Panc1 (cell line): ENCODE measurements around the gene GLI1. TPM values are rescaled to one million over a fixed set of nuclear protein-coding genes. Genes with fewer than 3 reads are reported as not detected.
"Not testable (repeated sequence)": the region's sequence is repeated elsewhere in the genome, so short reads cannot be mapped to it uniquely, and the experiment has no call there.

Experiments
- ATAC-seq: fragments of 200-7000 bp; cut with Tn5 transposase; 2 replicates; pipeline ENCODE4 v1.9.1; 2020; ENCODE audit warnings: mild to moderate bottlenecking, moderate library complexity
- BruUV-seq: library from RNA; stranded (reverse); fragments of 400-500 nt; replicated peaks from 2 replicates; lab custom pipeline; 2021; lab: Mats Ljungman, UMichigan
- CTCF ChIA-PET: fragments of 300-600 bp; sonication (Branson Sonifier 250); formaldehyde crosslinking; loops from one replicate; lab custom pipeline; 2022; ENCODE audit warnings: antibody characterized with exemption; lab: Charles Lee
- POLR2A ChIA-PET: fragments of 300-600 bp; sonication (Branson Sonifier 250); formaldehyde crosslinking; loops from one replicate; lab custom pipeline; 2022; ENCODE audit warnings: antibody characterized with exemption; lab: Charles Lee
- DNase-seq: peaks from one replicate; pipeline ENCODE4 v3.0.0-alpha.2; 2010; ENCODE audit warnings: low read depth, low spot score
- H3K27ac ChIP-seq: 2 replicates; pipeline ENCODE4 v1.5.1; 2011; ENCODE audit warnings: mild to moderate bottlenecking, low read length, inconsistent platforms
- H3K27me3 ChIP-seq: fragments of 200-500 bp; sonication (Bioruptor generic); 2 replicates; pipeline ENCODE4 v1.6.0; 2014; ENCODE audit warnings: low read length, inconsistent platforms; ENCODE audit not compliant: control insufficient read depth, insufficient read depth
- H3K36me3 ChIP-seq: fragments of 200-500 bp; sonication (Bioruptor generic); 2 replicates; pipeline ENCODE4 v1.5.1; 2014; ENCODE audit warnings: inconsistent platforms, mild to moderate bottlenecking, low read length, moderate library complexity; ENCODE audit not compliant: control insufficient read depth, insufficient read depth
- H3K4me1 ChIP-seq: 2 replicates; pipeline ENCODE4 v1.5.1; 2011; ENCODE audit warnings: inconsistent platforms, mild to moderate bottlenecking, low read length, moderate library complexity; ENCODE audit not compliant: control insufficient read depth, insufficient read depth
- H3K4me3 ChIP-seq, 2 experiments: 2 replicates each; pipeline ENCODE4 v1.5.1; 2011 to 2012; ENCODE audit warnings: low read depth in 2 of 2, low read length in 2 of 2, mild to moderate bottlenecking in 2 of 2, inconsistent platforms in 1 of 2, moderate library complexity in 1 of 2
- H3K9me3 ChIP-seq: fragments of 200-500 bp; sonication (Bioruptor generic); 2 replicates; pipeline ENCODE4 v1.5.1; 2014; ENCODE audit warnings: low read depth, mild to moderate bottlenecking, inconsistent platforms, low read length, moderate library complexity; ENCODE audit not compliant: control insufficient read depth, insufficient read depth
- POLR2AphosphoS5 ChIP-seq: IDR thresholded peaks from 2 replicates; pipeline ENCODE4 v1.6.1; 2012; ENCODE audit warnings: mild to moderate bottlenecking, low read depth, low read length, moderate library complexity
- SIN3A ChIP-seq: IDR thresholded peaks from 2 replicates; pipeline ENCODE4 v1.6.1; 2012; ENCODE audit warnings: low read depth, mild to moderate bottlenecking, low read length, moderate library complexity, borderline replicate concordance; ENCODE audit not compliant: insufficient read depth
- TCF7L2 ChIP-seq: IDR thresholded peaks from 2 replicates; pipeline ENCODE4 v1.6.1; 2011; ENCODE audit warnings: mild to moderate bottlenecking, low read depth, low read length, inconsistent platforms
- in situ Hi-C: cut with HindIII; loops from 2 replicates; pipeline ENCODE4 v1.10.0; 2016; ENCODE audit warnings: low sequenced_read_pairs, low pct_unique_long_range_greater_than_20kb
- intact Hi-C: fragments of 100-400 bp; cut with micrococcal nuclease; formaldehyde crosslinking; loops from one replicate; pipeline ENCODE4 v1.10.0; 2022; ENCODE audit not compliant: unreplicated experiment
- total RNA-seq: library from RNA; stranded (reverse); gene quantifications from one replicate; pipeline ENCODE4 v1.2.1, GENCODE V29; 2021; ENCODE audit not compliant: unreplicated experiment
- TF ChIP-seq, protein P1 (sequence below): fragments of 450-650 bp; IDR thresholded peaks from 2 replicates; pipeline ENCODE4 v1.5.1; 2017; ENCODE audit warnings: mild to moderate bottlenecking
- TF ChIP-seq, protein P2 (sequence below), 2 experiments: IDR thresholded peaks; 2 replicates each; pipeline ENCODE4 v1.6.1; 2011 to 2012; ENCODE audit warnings: low read depth in 2 of 2, control low read depth in 1 of 2, low read length in 1 of 2, mild to moderate bottlenecking in 1 of 2, moderate library complexity in 1 of 2; ENCODE audit not compliant: insufficient read depth in 1 of 2

GLI1 gene
- total RNA-seq, 1 experiment from 2014 or later: 6.5 TPM

DNA sequence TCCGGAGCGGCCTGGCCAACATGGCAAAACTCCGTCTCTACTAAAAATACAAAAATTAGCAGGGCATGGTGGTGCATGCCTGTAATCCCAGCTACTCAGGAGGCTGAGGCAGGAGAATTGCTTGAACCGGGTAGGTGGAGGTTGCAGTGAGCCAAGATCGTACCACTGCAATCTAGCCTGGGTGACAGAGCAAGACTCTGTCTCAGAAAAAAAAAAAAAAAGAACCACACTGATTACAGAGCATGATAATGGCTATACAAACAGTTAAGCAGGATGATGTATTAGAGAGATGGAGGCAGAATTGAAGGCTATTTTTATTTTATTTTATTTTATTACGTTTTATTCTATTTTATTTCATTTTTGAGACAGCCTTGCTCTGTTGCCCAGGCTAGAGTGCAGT lies 15.2 kb upstream of the GLI1 start:
- DNase-seq, H3K27me3 ChIP-seq, H3K27ac ChIP-seq, H3K36me3 ChIP-seq, intact Hi-C loops, in situ Hi-C loops, H3K4me3 ChIP-seq, H3K9me3 ChIP-seq, H3K4me1 ChIP-seq, BruUV-seq, POLR2A ChIA-PET, CTCF ChIA-PET, ATAC-seq: not testable (repeated sequence)

DNA sequence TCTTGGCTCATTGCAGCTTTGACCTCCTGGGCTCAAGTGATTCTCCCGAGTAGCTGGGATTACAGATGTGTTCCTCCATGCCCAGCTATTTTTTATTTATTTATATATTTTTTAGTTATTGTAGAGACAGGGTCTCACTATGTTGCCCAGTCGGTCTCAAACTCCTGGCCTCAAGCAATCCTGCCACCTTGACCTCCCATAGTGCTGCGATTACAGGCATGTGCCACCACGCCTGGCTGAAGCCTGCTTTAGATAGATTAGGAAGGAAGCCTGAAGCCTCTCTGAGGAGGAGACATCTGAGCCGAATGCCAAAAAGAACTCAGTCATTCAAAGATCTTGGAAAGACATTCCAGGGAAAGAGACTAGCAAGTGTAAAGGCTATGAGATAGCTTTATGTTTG lies 14.8 kb upstream of the GLI1 start:
- TF ChIP-seq POLR2AphosphoS5: no peak
- TF ChIP-seq TCF7L2: no peak
- TF ChIP-seq SIN3A: no peak
- TF ChIP-seq, protein P1, sequence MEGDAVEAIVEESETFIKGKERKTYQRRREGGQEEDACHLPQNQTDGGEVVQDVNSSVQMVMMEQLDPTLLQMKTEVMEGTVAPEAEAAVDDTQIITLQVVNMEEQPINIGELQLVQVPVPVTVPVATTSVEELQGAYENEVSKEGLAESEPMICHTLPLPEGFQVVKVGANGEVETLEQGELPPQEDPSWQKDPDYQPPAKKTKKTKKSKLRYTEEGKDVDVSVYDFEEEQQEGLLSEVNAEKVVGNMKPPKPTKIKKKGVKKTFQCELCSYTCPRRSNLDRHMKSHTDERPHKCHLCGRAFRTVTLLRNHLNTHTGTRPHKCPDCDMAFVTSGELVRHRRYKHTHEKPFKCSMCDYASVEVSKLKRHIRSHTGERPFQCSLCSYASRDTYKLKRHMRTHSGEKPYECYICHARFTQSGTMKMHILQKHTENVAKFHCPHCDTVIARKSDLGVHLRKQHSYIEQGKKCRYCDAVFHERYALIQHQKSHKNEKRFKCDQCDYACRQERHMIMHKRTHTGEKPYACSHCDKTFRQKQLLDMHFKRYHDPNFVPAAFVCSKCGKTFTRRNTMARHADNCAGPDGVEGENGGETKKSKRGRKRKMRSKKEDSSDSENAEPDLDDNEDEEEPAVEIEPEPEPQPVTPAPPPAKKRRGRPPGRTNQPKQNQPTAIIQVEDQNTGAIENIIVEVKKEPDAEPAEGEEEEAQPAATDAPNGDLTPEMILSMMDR: no peak
- TF ChIP-seq, protein P2, sequence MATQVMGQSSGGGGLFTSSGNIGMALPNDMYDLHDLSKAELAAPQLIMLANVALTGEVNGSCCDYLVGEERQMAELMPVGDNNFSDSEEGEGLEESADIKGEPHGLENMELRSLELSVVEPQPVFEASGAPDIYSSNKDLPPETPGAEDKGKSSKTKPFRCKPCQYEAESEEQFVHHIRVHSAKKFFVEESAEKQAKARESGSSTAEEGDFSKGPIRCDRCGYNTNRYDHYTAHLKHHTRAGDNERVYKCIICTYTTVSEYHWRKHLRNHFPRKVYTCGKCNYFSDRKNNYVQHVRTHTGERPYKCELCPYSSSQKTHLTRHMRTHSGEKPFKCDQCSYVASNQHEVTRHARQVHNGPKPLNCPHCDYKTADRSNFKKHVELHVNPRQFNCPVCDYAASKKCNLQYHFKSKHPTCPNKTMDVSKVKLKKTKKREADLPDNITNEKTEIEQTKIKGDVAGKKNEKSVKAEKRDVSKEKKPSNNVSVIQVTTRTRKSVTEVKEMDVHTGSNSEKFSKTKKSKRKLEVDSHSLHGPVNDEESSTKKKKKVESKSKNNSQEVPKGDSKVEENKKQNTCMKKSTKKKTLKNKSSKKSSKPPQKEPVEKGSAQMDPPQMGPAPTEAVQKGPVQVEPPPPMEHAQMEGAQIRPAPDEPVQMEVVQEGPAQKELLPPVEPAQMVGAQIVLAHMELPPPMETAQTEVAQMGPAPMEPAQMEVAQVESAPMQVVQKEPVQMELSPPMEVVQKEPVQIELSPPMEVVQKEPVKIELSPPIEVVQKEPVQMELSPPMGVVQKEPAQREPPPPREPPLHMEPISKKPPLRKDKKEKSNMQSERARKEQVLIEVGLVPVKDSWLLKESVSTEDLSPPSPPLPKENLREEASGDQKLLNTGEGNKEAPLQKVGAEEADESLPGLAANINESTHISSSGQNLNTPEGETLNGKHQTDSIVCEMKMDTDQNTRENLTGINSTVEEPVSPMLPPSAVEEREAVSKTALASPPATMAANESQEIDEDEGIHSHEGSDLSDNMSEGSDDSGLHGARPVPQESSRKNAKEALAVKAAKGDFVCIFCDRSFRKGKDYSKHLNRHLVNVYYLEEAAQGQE (IDR thresholded peaks at IDR 0.05; ENCODE audit: insufficient read depth in 1 of 2, low read depth in 2 of 2, low read length in 1 of 2): no peak
- Histone ChIP-seq H3K36me3 (no peaks in the 10 kb centered on the region), H3K4me3 (no peak overlapping the region), H3K4me1 (no peaks in the 10 kb centered on the region), H3K27ac (no peak overlapping the region), H3K9me3 (no peaks in the 10 kb centered on the region), H3K27me3 (no peaks in the 10 kb centered on the region)
- in situ Hi-C loops (no loop called here), intact Hi-C loops (no loop called here)
- no TSS peak for BruUV-seq
- no peak for ATAC-seq
- DNase-seq: no peak
- ChIA-PET POLR2A (no interaction called here), CTCF (no interaction called here)

DNA sequence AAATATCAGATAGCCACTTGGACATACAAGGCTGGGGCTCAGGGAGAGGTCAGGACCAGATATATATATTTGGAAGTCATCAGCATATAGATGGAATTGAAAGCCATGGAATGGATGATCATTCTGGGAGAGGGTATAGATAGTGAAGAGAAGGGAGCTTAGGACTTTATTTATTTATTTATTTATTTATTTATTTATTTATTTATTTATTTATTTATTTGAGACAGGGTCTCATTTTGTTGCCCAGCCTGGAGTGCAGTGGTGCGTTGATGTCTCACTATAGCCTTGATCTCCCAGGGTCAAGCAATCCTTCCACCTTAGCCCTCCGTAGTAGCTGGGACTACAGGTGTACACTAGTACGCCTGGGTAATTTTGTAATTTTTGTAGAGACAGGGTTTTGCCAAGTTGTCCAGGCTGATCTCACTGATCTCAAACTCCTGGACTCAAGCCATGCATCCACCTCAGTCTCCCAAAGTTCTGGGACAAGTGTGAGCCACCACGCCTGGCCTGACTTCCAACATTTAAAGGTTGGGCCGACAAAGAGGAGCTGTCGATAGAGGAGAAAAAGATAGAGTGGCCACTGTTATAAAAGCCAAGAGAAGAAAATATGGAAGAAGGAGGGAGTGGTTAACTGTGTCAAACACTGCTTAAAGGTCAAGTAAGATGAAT lies 13.2 kb upstream of the GLI1 start:
- ChIA-PET POLR2A (no interaction called here), CTCF (no interaction called here)
- H3K4me3 ChIP-seq: no peak overlapping the region
- no peaks in the 10 kb centered on the region for H3K27me3 ChIP-seq
- no peaks in the 10 kb centered on the region for H3K36me3 ChIP-seq
- no TSS peak for BruUV-seq
- in situ Hi-C loops (no loop called here), intact Hi-C loops (no loop called here)
- ATAC-seq (no peak), DNase-seq (no peak)
- no peaks in the 10 kb centered on the region for H3K9me3 ChIP-seq
- TF ChIP-seq, protein P1: no peak
- TF ChIP-seq, protein P2 (IDR thresholded peaks at IDR 0.05; ENCODE audit: insufficient read depth in 1 of 2, low read depth in 2 of 2, low read length in 1 of 2): no peak
- TF ChIP-seq POLR2AphosphoS5: no peak
- no peak for TF ChIP-seq TCF7L2
- no peak for TF ChIP-seq SIN3A
- no peak overlapping the region for H3K27ac ChIP-seq
- no peaks in the 10 kb centered on the region for H3K4me1 ChIP-seq
